ENCODE results near the gene ACP7.
"Not testable (repeated sequence)": the region's sequence is repeated elsewhere in the genome, so short reads cannot be mapped to it uniquely, and the experiment has no call there.

ACP7 gene

DNA sequence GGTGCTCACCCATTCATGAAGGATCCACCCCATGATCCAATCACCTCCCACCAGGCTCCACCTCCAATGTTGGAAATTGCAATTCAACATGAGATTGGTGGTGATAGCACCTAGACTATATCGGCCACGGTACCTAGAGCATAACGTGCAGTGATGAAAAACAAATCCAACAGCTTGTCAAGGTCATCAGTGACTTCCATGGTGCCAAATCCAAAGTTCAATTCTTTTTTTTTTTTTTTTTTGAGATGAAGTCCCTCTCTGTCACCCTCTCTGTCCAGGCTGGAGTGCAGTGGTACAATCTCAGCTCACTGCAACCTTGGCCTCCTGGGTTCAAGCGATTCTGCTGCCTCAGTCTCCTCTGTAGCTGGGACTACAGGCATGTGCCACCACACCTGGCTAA is 17.1 kb upstream of the ACP7 start:
- no peaks in the 10 kb centered on the region for H3K79me2 ChIP-seq (ENCODE audit: low read length)
- H3K36me3 ChIP-seq (replicated peaks; ENCODE audit: insufficient read depth, low read length) = no peaks in the 10 kb centered on the region
- H4K20me1 ChIP-seq (ENCODE audit: insufficient read depth, low read length) = no peaks in the 10 kb centered on the region
- H3F3A ChIP-seq (ENCODE audit: insufficient read depth, low read length) = no peaks in the 10 kb centered on the region
- H3K4me2 ChIP-seq (ENCODE audit: low read depth, low read length) = no peak overlapping the region
- H3K27me3 ChIP-seq (replicated peaks; ENCODE audit: insufficient read depth, low read length) = peaks cover 23% of the 10 kb centered on the region
- no peak for DNase-seq
- H3K9me2 ChIP-seq (replicated peaks; ENCODE audit: insufficient read depth, low read length) = no peaks in the 10 kb centered on the region
- H3K9ac ChIP-seq (ENCODE audit: low read length) = no peak overlapping the region
- H3K27ac ChIP-seq (ENCODE audit: low read length) = no peak overlapping the region
- no peak for TF ChIP-seq EZH2 (optimal IDR thresholded peaks at IDR 0.05; ENCODE audit: low read depth, low read length)
- TF ChIP-seq, protein P1, sequence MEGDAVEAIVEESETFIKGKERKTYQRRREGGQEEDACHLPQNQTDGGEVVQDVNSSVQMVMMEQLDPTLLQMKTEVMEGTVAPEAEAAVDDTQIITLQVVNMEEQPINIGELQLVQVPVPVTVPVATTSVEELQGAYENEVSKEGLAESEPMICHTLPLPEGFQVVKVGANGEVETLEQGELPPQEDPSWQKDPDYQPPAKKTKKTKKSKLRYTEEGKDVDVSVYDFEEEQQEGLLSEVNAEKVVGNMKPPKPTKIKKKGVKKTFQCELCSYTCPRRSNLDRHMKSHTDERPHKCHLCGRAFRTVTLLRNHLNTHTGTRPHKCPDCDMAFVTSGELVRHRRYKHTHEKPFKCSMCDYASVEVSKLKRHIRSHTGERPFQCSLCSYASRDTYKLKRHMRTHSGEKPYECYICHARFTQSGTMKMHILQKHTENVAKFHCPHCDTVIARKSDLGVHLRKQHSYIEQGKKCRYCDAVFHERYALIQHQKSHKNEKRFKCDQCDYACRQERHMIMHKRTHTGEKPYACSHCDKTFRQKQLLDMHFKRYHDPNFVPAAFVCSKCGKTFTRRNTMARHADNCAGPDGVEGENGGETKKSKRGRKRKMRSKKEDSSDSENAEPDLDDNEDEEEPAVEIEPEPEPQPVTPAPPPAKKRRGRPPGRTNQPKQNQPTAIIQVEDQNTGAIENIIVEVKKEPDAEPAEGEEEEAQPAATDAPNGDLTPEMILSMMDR (IDR thresholded peaks at IDR 0.05; ENCODE audit: low read length) = no peak
- no peak for TF ChIP-seq EZH2phosphoT487 (IDR thresholded peaks at IDR 0.05; ENCODE audit: low read length)
- no peak overlapping the region for H3K4me3 ChIP-seq (ENCODE audit: low read length)
- no peak overlapping the region for H2AFZ ChIP-seq (ENCODE audit: low read length)
- no peaks in the 10 kb centered on the region for H3K4me1 ChIP-seq (ENCODE audit: low read length)
- no peaks in the 10 kb centered on the region for H3K9me3 ChIP-seq (replicated peaks; ENCODE audit: insufficient read depth, low read length)

DNA sequence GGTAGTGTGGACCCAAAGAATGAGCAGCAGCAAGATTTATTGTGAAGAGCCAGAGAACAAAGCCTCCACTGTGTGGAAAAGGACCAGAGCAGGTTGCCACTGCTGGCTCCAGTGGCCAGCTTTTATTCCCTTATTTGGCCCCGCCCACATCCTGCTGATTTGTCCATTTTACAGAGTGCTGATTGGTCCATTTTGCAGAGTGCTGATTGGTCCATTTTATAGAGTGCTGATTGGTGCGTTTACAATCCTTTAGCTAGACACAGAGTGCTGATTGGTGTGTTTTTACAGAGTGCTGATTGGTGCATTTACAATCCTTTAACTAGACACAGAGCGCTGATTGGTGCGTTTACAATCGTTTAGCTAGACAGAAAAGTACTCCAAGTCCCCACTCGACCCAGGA is 15.9 kb upstream of the ACP7 start:
- not testable (repeated sequence) for H2AFZ ChIP-seq (ENCODE audit: low read length); H3K9ac ChIP-seq (ENCODE audit: low read length); H3K4me3 ChIP-seq (ENCODE audit: low read length); H3K4me2 ChIP-seq (ENCODE audit: low read depth, low read length); H3K79me2 ChIP-seq (ENCODE audit: low read length); H3K4me1 ChIP-seq (ENCODE audit: low read length); DNase-seq; H4K20me1 ChIP-seq (ENCODE audit: insufficient read depth, low read length); H3K9me3 ChIP-seq (replicated peaks; ENCODE audit: insufficient read depth, low read length); H3K27ac ChIP-seq (ENCODE audit: low read length); H3K36me3 ChIP-seq (replicated peaks; ENCODE audit: insufficient read depth, low read length); H3K9me2 ChIP-seq (replicated peaks; ENCODE audit: insufficient read depth, low read length); H3F3A ChIP-seq (ENCODE audit: insufficient read depth, low read length)
- H3K27me3 ChIP-seq (replicated peaks; ENCODE audit: insufficient read depth, low read length) = peaks cover 17% of the 10 kb centered on the region

DNA sequence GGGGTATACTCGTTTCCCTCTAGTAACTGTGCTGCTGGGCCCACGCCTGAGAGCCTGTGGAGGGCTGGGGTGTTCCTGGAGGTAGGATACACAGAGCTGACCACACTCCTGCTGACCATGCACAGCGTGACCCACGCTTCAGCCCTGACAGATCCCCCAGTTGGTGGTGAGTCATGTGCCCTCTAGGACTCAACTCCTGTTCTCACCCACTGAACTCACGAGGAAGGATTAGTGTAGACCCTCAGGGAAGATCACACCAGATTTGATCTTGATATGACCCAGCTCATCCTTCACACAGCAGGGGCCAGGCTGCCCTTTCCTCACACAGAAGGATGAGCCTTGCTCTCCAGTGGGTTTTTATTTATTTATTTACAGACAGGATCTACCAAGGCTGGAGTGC is 13.3 kb upstream of the ACP7 start:
- no peaks in the 10 kb centered on the region for H3K9me3 ChIP-seq (replicated peaks; ENCODE audit: insufficient read depth, low read length)
- no peak overlapping the region for H3K4me3 ChIP-seq (ENCODE audit: low read length)

DNA sequence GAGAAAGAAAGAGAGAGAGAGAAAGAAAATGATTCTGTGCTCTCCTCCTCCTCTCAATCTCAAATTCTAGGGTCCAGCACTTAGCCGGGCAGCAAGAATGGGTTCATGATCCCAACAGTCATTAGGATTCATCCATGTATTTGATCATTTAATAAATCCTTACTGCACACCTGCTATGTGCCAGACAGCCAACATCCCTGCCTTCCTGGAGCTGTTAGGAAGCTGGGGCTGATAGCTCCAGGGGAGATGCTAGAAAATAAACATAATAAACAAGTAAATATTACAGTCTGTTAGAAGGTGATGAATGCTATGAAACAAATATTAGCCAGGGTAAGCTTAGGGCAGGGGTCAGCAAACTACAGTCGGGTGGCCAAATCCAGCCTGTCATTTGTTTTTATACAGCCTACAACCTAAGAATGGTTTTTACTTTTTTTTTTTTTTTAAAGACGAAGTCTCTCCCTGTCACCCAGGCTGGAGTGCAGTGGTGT is 9.9 kb upstream of the ACP7 start:
- H4K20me1 ChIP-seq (ENCODE audit: insufficient read depth, low read length) = no peaks in the 10 kb centered on the region
- peaks cover 21% of the 10 kb centered on the region; the same call in 1 of the 2 replicates for H3K27me3 ChIP-seq (replicated peaks; ENCODE audit: insufficient read depth, low read length)
- no peak for DNase-seq
- no peak overlapping the region for H3K4me3 ChIP-seq (ENCODE audit: low read length)
- H3K79me2 ChIP-seq (ENCODE audit: low read length) = no peaks in the 10 kb centered on the region
- H3K4me2 ChIP-seq (ENCODE audit: low read depth, low read length) = peak overlapping the region; percentile 59; the same call in 1 of the 2 replicates
- no peaks in the 10 kb centered on the region for H3F3A ChIP-seq (ENCODE audit: insufficient read depth, low read length)
- 0 out of 2 replicates have a peak overlapping the region, but pooled peaks have one; percentile 17 for H2AFZ ChIP-seq (ENCODE audit: low read length)
- TF ChIP-seq, protein P1 (IDR thresholded peaks at IDR 0.05; ENCODE audit: low read length) = no peak
- TF ChIP-seq EZH2 (optimal IDR thresholded peaks at IDR 0.05; ENCODE audit: low read depth, low read length) (no peak), EZH2phosphoT487 (IDR thresholded peaks at IDR 0.05; ENCODE audit: low read length) (no peak)
- H3K9me2 ChIP-seq (replicated peaks; ENCODE audit: insufficient read depth, low read length) = no peaks in the 10 kb centered on the region
- no peak overlapping the region for H3K9ac ChIP-seq (ENCODE audit: low read length)
- H3K9me3 ChIP-seq (replicated peaks; ENCODE audit: insufficient read depth, low read length) = no peaks in the 10 kb centered on the region
- H3K27ac ChIP-seq (ENCODE audit: low read length) = no peak overlapping the region
- H3K36me3 ChIP-seq (replicated peaks; ENCODE audit: insufficient read depth, low read length) = no peaks in the 10 kb centered on the region
- peaks cover 9% of the 10 kb centered on the region; the same call in 1 of the 2 replicates for H3K4me1 ChIP-seq (ENCODE audit: low read length)

More for the DNA sequence above, 13.3 kb upstream of the ACP7 start:
- Histone ChIP-seq H3K27me3 (replicated peaks; ENCODE audit: insufficient read depth, low read length) (peaks cover 9% of the 10 kb centered on the region), H3K9ac (ENCODE audit: low read length) (no peak overlapping the region), H3K4me1 (ENCODE audit: low read length) (peaks cover 9% of the 10 kb centered on the region; the same call in 1 of the 2 replicates), H3K4me2 (ENCODE audit: low read depth, low read length) (no peak overlapping the region), H4K20me1 (ENCODE audit: insufficient read depth, low read length) (no peaks in the 10 kb centered on the region), H2AFZ (ENCODE audit: low read length) (no peak overlapping the region), H3K79me2 (ENCODE audit: low read length) (no peaks in the 10 kb centered on the region), H3K9me2 (replicated peaks; ENCODE audit: insufficient read depth, low read length) (no peaks in the 10 kb centered on the region), H3K36me3 (replicated peaks; ENCODE audit: insufficient read depth, low read length) (no peaks in the 10 kb centered on the region), H3F3A (ENCODE audit: insufficient read depth, low read length) (no peaks in the 10 kb centered on the region), H3K27ac (ENCODE audit: low read length) (no peak overlapping the region)
- DNase-seq = no peak
- no peak for TF ChIP-seq EZH2 (optimal IDR thresholded peaks at IDR 0.05; ENCODE audit: low read depth, low read length)
- no peak for TF ChIP-seq EZH2phosphoT487 (IDR thresholded peaks at IDR 0.05; ENCODE audit: low read length)
- TF ChIP-seq, protein P1 (IDR thresholded peaks at IDR 0.05; ENCODE audit: low read length) = no peak
